Stimulated activated CD4-positive, alpha-beta T cell treated with anti-CD3 and anti-CD28 coated beads, Interleukin-12 subunit alpha, Interleukin-12 subunit beta, amount 100 ng/mL, for 24 hours (primary cell): ENCODE measurements around the gene TADA2B.
A peak's percentile ranks its signal among the peaks of the same experiment; 100 is the strongest.
"Not testable (repeated sequence)": the region's sequence is repeated elsewhere in the genome, so short reads cannot be mapped to it uniquely, and the experiment has no call there.

Experiments used
- DNase-seq, 2 experiments: peaks; one replicate each; pipeline ENCODE4 v3.0.0-alpha.2; 2020; ENCODE audit warnings: low read depth in 2 of 2

Gene TADA2B

GRCh38 chr4:7060346-7061150 lies 17.4 kb downstream of the TADA2B start:
- no peak for DNase-seq

DNA sequence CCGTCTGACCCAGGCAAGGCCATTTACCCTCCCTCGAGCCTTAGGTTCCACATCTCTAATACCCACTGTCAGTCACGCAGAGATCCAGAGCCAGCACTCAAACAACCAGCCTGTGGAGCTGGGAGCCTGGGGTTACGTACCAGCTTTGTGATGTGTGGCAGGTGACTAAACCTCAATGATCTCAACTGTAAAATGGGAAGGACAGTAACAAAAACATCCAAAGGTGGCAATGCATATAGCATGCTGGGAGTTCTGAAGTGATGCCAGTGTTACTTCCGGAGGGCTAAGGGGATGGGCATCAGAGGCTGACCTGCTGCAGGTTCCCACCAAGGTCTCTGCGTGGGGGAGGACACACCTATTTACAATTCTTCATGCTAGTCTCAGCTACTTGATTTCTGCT lies 18.6 kb downstream of the TADA2B start:
- DNase-seq, result no peak

GRCh38 chr4:7062816-7063215 lies 19.6 kb downstream of the TADA2B start:
- DNase-seq, result no peak

DNA sequence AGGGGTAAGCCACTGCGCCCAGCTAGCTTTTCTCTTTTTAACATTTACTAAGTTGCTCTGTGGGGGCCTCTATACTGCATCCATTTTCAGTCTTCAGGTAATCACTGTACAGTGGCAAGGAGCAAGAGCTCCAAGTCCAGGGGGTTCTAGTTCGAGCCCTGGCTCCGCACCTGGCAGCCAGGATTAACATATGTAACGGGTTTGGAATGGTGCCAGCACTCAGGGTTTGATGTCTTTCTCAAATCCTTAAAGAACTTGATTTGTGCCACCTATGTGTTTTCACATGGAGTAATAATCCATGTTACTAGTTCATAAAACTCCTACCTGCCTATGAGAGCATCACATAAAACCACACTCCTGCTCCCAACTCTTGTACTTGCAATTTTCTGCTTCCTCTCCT lies 20.2 kb downstream of the TADA2B start:
- DNase-seq, result no peak

DNA sequence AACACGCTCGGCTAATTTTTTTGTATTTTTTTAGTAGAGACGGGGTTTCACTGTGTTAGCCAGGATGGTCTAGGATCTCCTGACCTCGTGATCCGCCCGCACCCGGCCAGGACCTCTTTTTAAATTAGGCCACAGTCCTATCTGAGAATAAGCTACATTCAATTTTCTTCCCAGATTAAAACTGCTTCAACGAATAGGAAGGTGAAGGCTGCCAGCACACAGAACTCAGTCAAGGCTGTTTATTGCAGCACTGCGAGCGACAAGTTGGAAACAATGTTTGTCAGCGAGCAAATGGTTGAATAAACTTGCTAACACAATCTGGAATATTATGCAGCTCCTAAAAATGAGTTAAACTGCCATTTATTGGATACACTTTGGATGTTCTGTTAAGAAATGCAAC lies 22.8 kb downstream of the TADA2B start:
- no peak for DNase-seq

GRCh38 chr4:7066493-7066892 lies 23.3 kb downstream of the TADA2B start:
- no peak for DNase-seq

- no peak for DNase-seq
Observed at GRCh38 chr4:7067126-7067451, 23.9 kb downstream of the TADA2B start.

DNA sequence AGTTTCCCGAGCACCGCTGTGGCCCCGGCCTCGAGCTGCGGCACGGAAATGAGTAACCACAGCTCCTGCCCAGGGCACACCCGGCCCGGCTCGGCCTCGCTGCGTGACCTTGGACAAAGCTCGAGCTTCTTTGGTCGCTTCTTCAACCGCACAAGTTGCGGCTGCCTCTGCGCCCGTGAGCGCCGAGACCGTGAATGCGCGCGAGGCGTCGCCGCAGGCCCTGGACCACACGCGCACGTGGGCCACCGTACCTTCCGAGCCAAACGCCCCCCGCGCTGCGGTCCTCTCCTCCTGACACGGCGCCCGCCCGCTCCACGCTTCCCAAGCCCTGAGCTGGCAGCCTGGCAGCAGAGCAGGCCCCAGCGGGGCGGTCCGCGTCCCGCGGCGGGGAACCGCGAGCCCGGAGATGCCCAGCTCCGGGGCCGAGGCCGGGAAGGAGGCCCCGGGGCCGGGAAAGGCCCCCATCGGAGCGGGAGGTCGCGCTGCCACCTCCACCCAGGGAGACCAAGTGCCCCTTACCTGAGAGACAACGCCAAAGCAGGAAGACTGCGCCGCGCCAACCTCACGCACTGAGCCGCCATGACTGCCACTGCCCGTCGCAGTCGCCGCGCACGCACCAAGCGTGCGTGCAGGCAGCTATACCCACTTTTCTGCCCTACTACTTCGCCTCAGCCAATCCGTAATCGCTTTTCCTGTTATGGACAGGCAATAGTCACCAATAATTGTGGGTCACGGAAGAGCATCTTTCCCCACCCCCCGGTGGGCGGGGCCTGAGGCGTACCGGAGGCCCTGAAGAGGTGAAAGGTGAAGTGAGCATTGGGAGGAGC lies 24.5 kb downstream of the TADA2B start, which contains the start of gene GRPEL1:
GRPEL1 (minus strand) TSS at position 613 of the 827 bp plus-strand sequence; CDS start at position 581, 32 bp downstream.
- peak; percentile 22 to 100 for DNase-seq

DNA sequence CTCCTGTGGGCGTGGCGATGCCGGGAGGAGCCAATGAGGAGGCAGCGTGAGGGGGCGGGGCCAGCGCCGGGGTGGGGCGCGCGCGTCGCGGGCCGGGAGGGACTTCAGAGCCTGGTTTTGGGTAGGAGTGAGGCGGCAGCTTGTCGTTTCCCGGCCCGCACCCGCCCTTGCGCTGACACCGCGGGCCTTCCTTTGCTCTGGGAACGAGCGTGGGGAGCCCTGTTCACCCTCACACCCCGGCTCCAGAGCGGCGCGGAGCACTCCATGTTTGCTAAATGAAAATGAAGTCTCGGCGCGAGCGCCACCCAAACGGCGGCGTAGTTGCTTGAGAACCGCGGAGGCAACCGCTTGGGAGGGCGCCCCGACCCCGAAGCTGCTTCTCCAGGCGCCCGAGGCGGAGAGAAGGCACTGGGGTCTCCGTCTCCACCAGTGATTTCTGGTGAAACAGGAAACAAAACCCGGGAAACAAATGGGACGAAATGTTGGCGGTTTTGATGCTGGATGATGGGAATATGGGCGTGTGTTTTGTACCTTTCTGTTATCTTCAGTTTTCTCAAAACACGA lies 25.2 kb downstream of the TADA2B start:
- DNase-seq, result peak in 1 of 2 experiments; percentile 99

- DNase-seq, result no peak
Observed at GRCh38 chr4:7068883-7069282, 25.7 kb downstream of the TADA2B start.

DNA sequence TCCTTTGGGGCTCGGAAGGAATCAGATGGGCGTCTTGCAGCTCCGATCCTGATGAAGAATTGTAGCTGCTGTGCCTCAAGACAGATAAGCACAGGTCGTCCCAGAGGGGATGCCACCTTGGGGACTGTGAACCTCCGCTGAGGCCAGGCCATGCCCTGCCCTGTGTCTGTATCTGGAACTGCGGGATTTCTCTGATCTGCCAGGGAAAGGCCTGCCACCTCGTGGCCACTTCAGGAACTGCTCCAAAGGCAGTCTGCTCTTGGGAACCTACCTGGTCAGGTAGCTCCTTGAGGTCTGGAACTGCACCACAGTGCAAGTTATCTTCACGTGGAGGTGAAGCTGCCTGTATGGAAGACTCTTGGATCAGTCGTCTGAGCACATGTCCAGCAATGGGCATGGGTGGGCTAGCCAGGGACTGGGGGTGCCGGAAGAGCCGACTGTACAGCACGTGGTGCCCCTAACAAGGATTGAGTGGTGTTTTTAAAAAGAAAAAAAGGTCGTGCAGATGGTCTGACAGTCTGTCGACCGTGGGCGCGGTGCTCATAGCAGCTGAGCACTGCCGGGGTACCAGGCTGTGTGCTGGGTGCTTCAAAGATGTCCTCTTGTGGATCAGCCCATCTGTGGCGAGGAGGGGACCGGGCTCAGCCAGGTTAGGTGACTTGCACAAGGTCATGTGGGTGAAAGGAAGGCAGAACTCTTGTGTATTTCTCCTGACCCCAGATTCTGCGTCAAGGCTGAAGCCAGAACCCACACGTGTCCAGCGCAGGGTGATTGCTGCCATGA lies 27.7 kb downstream of the TADA2B start:
- DNase-seq, result peak; percentile 70 to 89

- no peak for DNase-seq
Observed at GRCh38 chr4:7073059-7073458, 29.9 kb downstream of the TADA2B start.

DNA sequence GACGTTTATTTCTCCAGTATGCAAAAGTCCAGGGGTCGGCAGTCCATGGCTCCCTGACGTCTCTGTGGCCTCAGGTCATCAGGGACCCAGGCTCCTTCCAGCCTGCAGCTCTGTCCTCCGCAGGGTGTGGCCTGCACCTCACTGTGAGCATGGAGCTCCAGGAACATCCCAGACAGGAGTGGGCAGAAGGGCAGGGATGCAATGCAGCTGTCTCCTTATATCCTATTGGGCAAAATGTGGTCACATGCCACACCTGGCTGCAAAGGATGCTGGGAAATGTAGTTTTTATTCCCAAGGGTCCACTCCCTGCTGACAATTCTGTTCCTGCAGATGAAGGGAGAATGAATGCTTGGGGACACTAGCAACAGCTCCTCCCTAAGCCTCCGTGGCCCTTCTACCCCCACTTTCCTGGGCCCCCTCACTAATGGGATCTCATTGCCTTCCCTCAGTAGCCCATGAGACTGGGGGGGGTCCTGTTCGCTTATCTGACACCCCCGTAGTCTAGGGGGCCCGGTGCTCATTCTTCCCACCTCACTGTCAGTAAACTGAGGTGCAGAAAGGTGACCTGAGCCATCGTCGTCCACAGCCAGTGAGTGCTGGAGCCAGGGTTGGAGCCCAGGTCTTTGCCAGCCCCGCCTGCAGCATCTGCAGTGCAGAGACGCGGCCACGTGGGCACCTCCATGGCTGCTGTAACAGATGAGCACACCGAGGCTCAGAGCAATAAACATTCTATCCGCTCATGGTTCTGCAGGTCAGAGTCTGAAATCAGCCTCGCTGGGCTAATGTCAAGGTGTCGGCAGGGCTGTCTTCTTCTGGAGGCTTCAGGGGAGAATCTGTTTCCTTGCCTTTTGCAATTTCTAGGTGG lies 30.6 kb downstream of the TADA2B start:
- no peak for DNase-seq

GRCh38 chr4:7074426-7074825 lies 31.3 kb downstream of the TADA2B start:
- no peak for DNase-seq

- no peak for DNase-seq
Observed at GRCh38 chr4:7075962-7076695, 33.0 kb downstream of the TADA2B start.

- no peak for DNase-seq
Observed at GRCh38 chr4:7076696-7077082, 33.5 kb downstream of the TADA2B start.

- DNase-seq, result no peak
Observed at GRCh38 chr4:7077371-7077770, 34.2 kb downstream of the TADA2B start.

DNA sequence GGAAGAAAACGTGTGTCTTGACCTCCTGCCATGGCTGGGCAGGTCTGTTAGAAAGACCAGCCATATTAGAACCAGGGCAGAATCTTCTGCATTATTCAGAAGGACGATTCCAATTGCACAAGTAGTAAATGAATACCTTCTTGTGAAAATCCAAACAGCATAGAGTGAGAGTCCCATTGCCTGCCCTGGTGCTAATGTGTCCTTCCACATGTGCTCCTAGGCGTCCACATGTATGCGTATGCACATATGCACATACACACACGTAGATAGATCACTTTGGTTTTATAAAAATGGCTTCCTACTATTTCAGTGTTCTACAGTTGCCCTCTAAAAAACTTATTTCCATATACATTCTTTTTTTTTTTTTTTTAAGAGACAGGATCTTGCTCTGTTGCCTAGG lies 34.9 kb downstream of the TADA2B start:
- DNase-seq, result no peak

DNA sequence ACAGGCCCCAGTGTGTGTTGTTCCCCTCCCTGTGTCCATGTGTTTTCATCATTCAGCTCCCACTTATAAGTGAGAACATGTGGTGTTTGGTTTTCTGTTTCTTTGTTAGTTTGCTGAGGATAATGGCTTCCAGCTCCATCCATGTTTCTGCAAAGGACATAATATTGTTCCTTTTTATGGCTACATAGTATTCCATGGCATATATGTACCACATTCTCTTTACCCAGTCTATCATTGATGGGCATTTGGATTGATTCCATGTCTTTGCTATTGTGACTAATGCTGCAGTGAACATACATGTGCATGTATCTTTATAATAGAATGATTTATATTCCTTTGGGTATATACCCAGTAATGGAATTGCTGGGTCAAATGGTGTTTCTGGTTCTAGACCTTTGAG lies 36.3 kb downstream of the TADA2B start:
- not testable (repeated sequence) for DNase-seq

DNA sequence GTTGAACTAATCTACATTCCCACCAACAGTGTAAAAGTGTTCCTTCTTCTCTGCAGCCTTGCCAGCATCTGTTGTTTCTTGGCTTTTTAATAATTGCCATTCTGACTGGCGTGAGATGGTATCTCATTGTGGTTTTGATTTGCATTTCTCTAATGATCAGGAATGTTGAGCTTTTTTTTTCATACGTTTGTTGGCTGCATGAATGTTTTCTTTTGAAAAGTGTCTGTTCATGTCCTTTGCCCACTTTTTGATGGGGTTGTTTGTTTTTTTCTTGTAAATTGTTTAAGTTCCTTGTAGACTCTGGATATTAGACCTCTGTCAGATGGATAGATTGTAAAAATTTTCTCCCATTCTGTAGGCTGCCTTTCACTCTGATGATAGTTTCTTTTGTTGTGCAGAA lies 36.7 kb downstream of the TADA2B start:
- not testable (repeated sequence) for DNase-seq
